HepG2 (cell line): ENCODE data around the gene DOCK1. TPM values are rescaled to one million over a fixed set of nuclear protein-coding genes. Genes with fewer than 3 reads are reported as not detected.

Source experiments
- ATAC-seq: fragments of 200-7000 bp; cut with Tn5 transposase; 3 replicates; pipeline ENCODE4 v1.9.1; 2020; ENCODE audit warnings: mild to moderate bottlenecking, moderate library complexity
- BruUV-seq: library from RNA; stranded (reverse); fragments of 400-500 nt; replicated peaks from 2 replicates; lab custom pipeline; 2021; lab: Mats Ljungman, UMichigan
- CTCF ChIA-PET: fragments of 300-600 bp; formaldehyde crosslinking; extraction: SDS; loops from one replicate; lab custom pipeline; 2021; ENCODE audit warnings: low total read pairs, inconsistent platforms, low intra/inter-chr PET ratio; lab: Yijun Ruan, JAX
- POLR2A ChIA-PET: fragments of 350-600 bp; sonication (Branson Sonifier 250); formaldehyde crosslinking; loops from one replicate; lab custom pipeline; 2020; ENCODE audit warnings: antibody characterized with exemption, inconsistent platforms; lab: Yijun Ruan, JAX
- DNase-seq: peaks from one replicate; pipeline ENCODE4 v3.0.0-alpha.2; 2015; ENCODE audit warnings: low spot score
- FAIRE-seq: peaks from 3 replicates; lab custom pipeline; 2011; peaks lifted over from hg19 to GRCh38; lab: Jason Lieb, UNC
- H2AFZ ChIP-seq: one replicate; pipeline ENCODE4 v1.6.1; 2011; ENCODE audit warnings: low read length, inconsistent platforms
- H3K27ac ChIP-seq: fragments of 300-600 bp; 3 replicates; pipeline ENCODE4 v1.8.0; 2011; ENCODE audit warnings: mixed run types, mild to moderate bottlenecking, mixed read lengths, low read length, inconsistent platforms; ENCODE audit not compliant: insufficient read depth; ENCODE audit errors: extremely low read length
- H3K27me3 ChIP-seq, 2 experiments: fragments of 200-600 bp in 1 of 2; 2 replicates in 1 of 2; 3 replicates in 1 of 2; pipeline versions ENCODE4 v1.6.0 to v1.8.0; 2011; ENCODE audit warnings: low read length in 2 of 2, mild to moderate bottlenecking in 2 of 2, moderate library complexity in 2 of 2, inconsistent platforms in 1 of 2; ENCODE audit not compliant: insufficient read depth in 2 of 2, control insufficient read depth in 1 of 2
- H3K36me3 ChIP-seq, 2 experiments: fragments of 200-600 bp in 1 of 2; replicated peaks in 1 of 2; 2 replicates in 1 of 2; 3 replicates in 1 of 2; pipeline versions ENCODE4 v1.5.1 to v1.8.0; 2011; ENCODE audit warnings: low read length in 2 of 2, inconsistent platforms in 1 of 2; ENCODE audit not compliant: insufficient read depth in 2 of 2, control insufficient read depth in 1 of 2
- H3K4me1 ChIP-seq: 2 replicates; pipeline ENCODE4 v1.5.1; 2012; ENCODE audit warnings: low read length, inconsistent platforms; ENCODE audit not compliant: insufficient read depth
- H3K4me2 ChIP-seq: 2 replicates; pipeline ENCODE4 v1.6.0; 2011; ENCODE audit warnings: low read depth, low read length, inconsistent platforms
- H3K4me3 ChIP-seq, 3 experiments: fragments of 200-600 bp in 1 of 3; sonication (generic), shearing (Covaris generic) in 1 of 3; replicated peaks in 1 of 3; 2 replicates each; pipeline ENCODE4 v1.5.1; 2011 to 2016; ENCODE audit warnings: low read length in 3 of 3, inconsistent platforms in 2 of 3, low read depth in 2 of 3, mild to moderate bottlenecking in 2 of 3, control low read depth in 1 of 3, mixed read lengths in 1 of 3; ENCODE audit not compliant: insufficient read depth in 1 of 3
- H3K79me2 ChIP-seq: one replicate; pipeline ENCODE4 v1.6.1; 2011; ENCODE audit warnings: low read length, inconsistent platforms; ENCODE audit not compliant: insufficient read depth
- H3K9ac ChIP-seq: 2 replicates; pipeline ENCODE4 v1.6.0; 2011; ENCODE audit warnings: mild to moderate bottlenecking, low read depth, low read length, inconsistent platforms; ENCODE audit not compliant: insufficient read depth
- H3K9me3 ChIP-seq: 2 replicates; pipeline ENCODE4 v1.5.1; 2012; ENCODE audit warnings: mild to moderate bottlenecking, low read length
- H4K20me1 ChIP-seq: 2 replicates; pipeline ENCODE4 v1.6.0; 2011; ENCODE audit warnings: inconsistent platforms, mild to moderate bottlenecking, low read length, moderate library complexity; ENCODE audit not compliant: insufficient read depth
- POLR2AphosphoS5 ChIP-seq: IDR thresholded peaks from 2 replicates; pipeline ENCODE4 v1.6.1; 2012; ENCODE audit warnings: low read depth, low read length
- RNF219 ChIP-seq: sonication (generic); formaldehyde crosslinking; IDR thresholded peaks from 2 replicates; pipeline ENCODE4 v1.5.0; 2020; ENCODE audit warnings: mild to moderate bottlenecking, missing genetic modification reagents
- ZSCAN25 ChIP-seq: sonication (generic); formaldehyde crosslinking; IDR thresholded peaks from 2 replicates; pipeline ENCODE4 v1.8.0; 2022; ENCODE audit warnings: mild to moderate bottlenecking, missing genetic modification reagents
- WGBS: methylation state at CpG from one replicate; pipeline ENCODE4 v1.1.6; 2017; ENCODE audit warnings: low lambda C conversion rate; 5-methylcytosine and 5-hydroxymethylcytosine counted together
- in situ Hi-C: cut with HindIII; loops from 2 replicates; pipeline ENCODE4 v1.10.0; 2017; ENCODE audit warnings: low pct_unique_long_range_greater_than_20kb; ENCODE audit not compliant: extremely low pct_ligation_motif_present
- intact Hi-C: fragments of 100-400 bp; cut with micrococcal nuclease; formaldehyde crosslinking; loops from one replicate; pipeline ENCODE4 v1.10.0; 2022; ENCODE audit not compliant: unreplicated experiment
- polyA plus RNA-seq, 8 experiments: library from polyadenylated mRNA; depleted of rRNA in 3 of 8; stranded (reverse) in 7 of 8; unstranded in 1 of 8; fragments of >200 nt; fragmentation: Illumina TruSeq in 4 of 8; extraction: Trizol in 4 of 8; gene quantifications; 2 replicates each; pipeline versions ENCODE4 v1.2.1 to v1.2.3, GENCODE V29; 2011 to 2016; ENCODE audit warnings: low read depth in 4 of 8, missing spikeins in 1 of 8, mixed read lengths in 1 of 8; ENCODE audit not compliant: insufficient read depth in 1 of 8
- total RNA-seq, 5 experiments: library from RNA; depleted of rRNA; stranded (reverse); fragments of >200 nt; fragmentation: Illumina TruSeq; extraction: Trizol; gene quantifications; 2 replicates each; pipeline ENCODE4 v1.2.3, GENCODE V29; 2016; ENCODE audit warnings: low read depth in 1 of 5
- TF ChIP-seq, protein P1 (sequence below): IDR thresholded peaks from 2 replicates; pipeline ENCODE4 v1.6.1; 2016; ENCODE audit warnings: mild to moderate bottlenecking
- TF ChIP-seq, protein P2 (sequence below): sonication (generic); formaldehyde crosslinking; IDR thresholded peaks from 2 replicates; pipeline ENCODE4 v1.4.0; 2020; ENCODE audit warnings: missing genetic modification reagents, borderline replicate concordance

The DOCK1 gene
- total and polyA plus RNA-seq, 2 of the 13 experiments (the other 11 are each of a cell fraction or from before 2014, with no cell fraction given): 8.3 to 25.5 TPM

- no peak overlapping the region for H3K27ac ChIP-seq
- BruUV-seq: no TSS peak
- no peak overlapping the region for H3K9ac ChIP-seq
- no peaks in the 10 kb centered on the region for H3K4me1 ChIP-seq
- no peaks in the 10 kb centered on the region for H3K27me3 ChIP-seq
- FAIRE-seq (no peak), ATAC-seq (no peak), DNase-seq (no peak)
- in situ Hi-C loops (no loop called here), intact Hi-C loops (no loop called here)
- H2AFZ ChIP-seq: no peak overlapping the region
- no peaks in the 10 kb centered on the region for H3K79me2 ChIP-seq
- CTCF ChIA-PET: no interaction called here
- no peak overlapping the region for H3K4me3 ChIP-seq
- no peak for TF ChIP-seq ZSCAN25 (CRISPR knock-in tag)
- TF ChIP-seq, protein P1, sequence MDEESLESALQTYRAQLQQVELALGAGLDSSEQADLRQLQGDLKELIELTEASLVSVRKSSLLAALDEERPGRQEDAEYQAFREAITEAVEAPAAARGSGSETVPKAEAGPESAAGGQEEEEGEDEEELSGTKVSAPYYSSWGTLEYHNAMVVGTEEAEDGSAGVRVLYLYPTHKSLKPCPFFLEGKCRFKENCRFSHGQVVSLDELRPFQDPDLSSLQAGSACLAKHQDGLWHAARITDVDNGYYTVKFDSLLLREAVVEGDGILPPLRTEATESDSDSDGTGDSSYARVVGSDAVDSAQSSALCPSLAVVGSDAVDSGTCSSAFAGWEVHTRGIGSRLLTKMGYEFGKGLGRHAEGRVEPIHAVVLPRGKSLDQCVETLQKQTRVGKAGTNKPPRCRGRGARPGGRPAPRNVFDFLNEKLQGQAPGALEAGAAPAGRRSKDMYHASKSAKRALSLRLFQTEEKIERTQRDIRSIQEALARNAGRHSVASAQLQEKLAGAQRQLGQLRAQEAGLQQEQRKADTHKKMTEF (CRISPR knock-in tag): no peak
- peaks cover 7 to 41% of the 10 kb centered on the region in 2 experiments; a peak in 4 of 5 replicates for H3K36me3 ChIP-seq
- H4K20me1 ChIP-seq: no peaks in the 10 kb centered on the region
- H3K4me2 ChIP-seq: no peak overlapping the region
- POLR2A ChIA-PET: no interaction called here
- H3K9me3 ChIP-seq: no peaks in the 10 kb centered on the region
- WGBS: 92% methylated on average over 2 of the region's 9 CpGs
Observed at GRCh38 chr10:127003032-127003685, 97.9 kb downstream of the DOCK1 start.

DNA sequence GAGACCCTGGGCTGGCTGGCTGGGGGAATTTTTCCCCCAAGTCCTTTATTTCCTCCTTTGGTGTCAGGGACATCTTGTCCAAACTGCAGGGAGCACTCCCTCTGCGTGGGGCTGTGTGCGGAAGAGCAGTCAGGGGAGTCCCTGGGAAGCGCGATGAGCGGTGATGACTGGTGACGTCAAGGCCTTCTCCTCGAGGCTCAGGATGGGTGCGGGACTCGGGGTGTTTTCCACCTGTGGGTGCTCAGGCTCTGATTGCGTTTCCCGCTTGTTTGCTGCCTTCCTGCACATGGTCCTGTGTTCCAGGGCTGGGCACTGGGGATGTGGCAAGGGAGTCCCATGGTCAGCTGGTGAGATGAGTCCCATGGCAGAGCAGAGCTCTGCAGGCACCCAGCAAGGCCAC is 101.2 kb downstream of the DOCK1 start:
- no peak overlapping the region for H2AFZ ChIP-seq
- peaks cover 3 to 25% of the 10 kb centered on the region in 2 experiments; a peak in 4 of 5 replicates for H3K36me3 ChIP-seq
- H3K79me2 ChIP-seq: no peaks in the 10 kb centered on the region
- no peaks in the 10 kb centered on the region for H3K9me3 ChIP-seq
- ChIA-PET CTCF (no interaction called here), POLR2A (no interaction called here)
- H3K4me2 ChIP-seq: no peak overlapping the region
- no peaks in the 10 kb centered on the region for H4K20me1 ChIP-seq
- H3K9ac ChIP-seq: no peak overlapping the region
- FAIRE-seq (no peak), ATAC-seq (no peak), DNase-seq (no peak)
- no peaks in the 10 kb centered on the region; a peak in 1 of 5 replicates for H3K27me3 ChIP-seq
- WGBS: 100% methylated on average over 6 of the region's 11 CpGs
- no TSS peak for BruUV-seq
- H3K4me3 ChIP-seq: no peak overlapping the region
- no peaks in the 10 kb centered on the region for H3K4me1 ChIP-seq
- in situ Hi-C loops (no loop called here), intact Hi-C loops (no loop called here)
- H3K27ac ChIP-seq: no peak overlapping the region
- TF ChIP-seq POLR2AphosphoS5 (no peak), RNF219 (CRISPR knock-in tag) (no peak)
- TF ChIP-seq, protein P2, sequence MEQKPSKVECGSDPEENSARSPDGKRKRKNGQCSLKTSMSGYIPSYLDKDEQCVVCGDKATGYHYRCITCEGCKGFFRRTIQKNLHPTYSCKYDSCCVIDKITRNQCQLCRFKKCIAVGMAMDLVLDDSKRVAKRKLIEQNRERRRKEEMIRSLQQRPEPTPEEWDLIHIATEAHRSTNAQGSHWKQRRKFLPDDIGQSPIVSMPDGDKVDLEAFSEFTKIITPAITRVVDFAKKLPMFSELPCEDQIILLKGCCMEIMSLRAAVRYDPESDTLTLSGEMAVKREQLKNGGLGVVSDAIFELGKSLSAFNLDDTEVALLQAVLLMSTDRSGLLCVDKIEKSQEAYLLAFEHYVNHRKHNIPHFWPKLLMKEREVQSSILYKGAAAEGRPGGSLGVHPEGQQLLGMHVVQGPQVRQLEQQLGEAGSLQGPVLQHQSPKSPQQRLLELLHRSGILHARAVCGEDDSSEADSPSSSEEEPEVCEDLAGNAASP (CRISPR knock-in tag): no peak
- TF ChIP-seq, all 625 proteins: peak for 0
